GM06990 (cell line): ENCODE measurements around the gene DNAI1.
"Not testable (repeated sequence)": the region's sequence is repeated elsewhere in the genome, so short reads cannot be mapped to it uniquely, and the experiment has no call there.

Experiments
- DNase-seq: peaks from one replicate; pipeline ENCODE4 v3.0.0-alpha.2; 2011; ENCODE audit not compliant: insufficient read length; ENCODE audit errors: extremely low read depth
- H3K27me3 ChIP-seq: replicated peaks from 2 replicates; pipeline ENCODE4 v1.6.0; 2011; ENCODE audit warnings: low read length; ENCODE audit not compliant: control insufficient read depth, insufficient read depth
- H3K36me3 ChIP-seq: 2 replicates; pipeline ENCODE4 v1.5.1; 2011; ENCODE audit warnings: low read length; ENCODE audit not compliant: control insufficient read depth, insufficient read depth
- H3K4me3 ChIP-seq: replicated peaks from 2 replicates; pipeline ENCODE4 v1.5.1; 2011; ENCODE audit warnings: low read depth, mild to moderate bottlenecking, control low read depth, low read length
- CTCF ChIP-seq: IDR thresholded peaks from 2 replicates; pipeline ENCODE4 v1.5.1; 2011; ENCODE audit warnings: low read length, control low read depth, mild to moderate bottlenecking, inconsistent platforms; ENCODE audit not compliant: insufficient read depth, poor library complexity, severe bottlenecking

DNAI1 gene

GRCh38 chr9:34464571-34464970 is 6.0 kb downstream of the DNAI1 start:
- no peak for TF ChIP-seq CTCF
- H3K27me3 ChIP-seq: peaks cover 3% of the 10 kb centered on the region
- no peak for DNase-seq
- no peaks in the 10 kb centered on the region for H3K36me3 ChIP-seq
- no peak overlapping the region for H3K4me3 ChIP-seq

GRCh38 chr9:34465468-34465867 is 6.9 kb downstream of the DNAI1 start:
- H3K27me3 ChIP-seq: peaks cover 1% of the 10 kb centered on the region
- no peaks in the 10 kb centered on the region for H3K36me3 ChIP-seq
- DNase-seq: no peak
- no peak for TF ChIP-seq CTCF
- no peak overlapping the region for H3K4me3 ChIP-seq

- Histone ChIP-seq H3K36me3 (no peaks in the 10 kb centered on the region), H3K27me3 (no peaks in the 10 kb centered on the region; the same call in 1 of the 2 replicates), H3K4me3 (no peak overlapping the region)
- no peak for DNase-seq
- TF ChIP-seq CTCF: no peak
Measured at GRCh38 chr9:34475097-34475496, 16.5 kb downstream of the DNAI1 start.

- DNase-seq: no peak
- H3K4me3 ChIP-seq: no peak overlapping the region
- no peaks in the 10 kb centered on the region; the same call in 1 of the 2 replicates for H3K27me3 ChIP-seq
- no peak for TF ChIP-seq CTCF
- no peaks in the 10 kb centered on the region for H3K36me3 ChIP-seq
Measured at GRCh38 chr9:34477541-34477940, 18.9 kb downstream of the DNAI1 start.

GRCh38 chr9:34479431-34479866 is 20.8 kb downstream of the DNAI1 start:
- no peak for TF ChIP-seq CTCF
- DNase-seq: no peak
- H3K36me3 ChIP-seq: no peaks in the 10 kb centered on the region
- no peak overlapping the region for H3K4me3 ChIP-seq
- H3K27me3 ChIP-seq: no peaks in the 10 kb centered on the region; the same call in 1 of the 2 replicates

GRCh38 chr9:34481620-34482019 is 23.0 kb downstream of the DNAI1 start:
- not testable (repeated sequence) for H3K36me3 ChIP-seq, DNase-seq, H3K27me3 ChIP-seq, H3K4me3 ChIP-seq

GRCh38 chr9:34482746-34483145 is 24.1 kb downstream of the DNAI1 start:
- H3K27me3 ChIP-seq, H3K4me3 ChIP-seq, H3K36me3 ChIP-seq, DNase-seq: not testable (repeated sequence)
